Liver (tissue), 9 donors: Measurements from ENCODE around the gene MVB12B. TPM values are rescaled to one million over a fixed set of nuclear protein-coding genes. Genes with fewer than 3 reads are reported as not detected.

ENCODE experiments used
- DNase-seq: peaks from one replicate; pipeline ENCODE4 v3.0.0-alpha.2; 2017; ENCODE audit warnings: low spot score
- H3K27ac ChIP-seq, 2 donors: one replicate each; pipeline ENCODE4 v1.7.0; 2013; ENCODE audit warnings: inconsistent platforms in 2 of 2, low read length in 2 of 2, control low read depth in 1 of 2, low read depth in 1 of 2, mild to moderate bottlenecking in 1 of 2
- H3K27me3 ChIP-seq, 4 donors: one replicate each; pipeline versions ENCODE4 v1.6.1 to v1.7.0; 2013; ENCODE audit warnings: low read length in 3 of 4, inconsistent platforms in 1 of 4, mild to moderate bottlenecking in 1 of 4, moderate library complexity in 1 of 4; ENCODE audit not compliant: control insufficient read depth in 4 of 4, insufficient read depth in 4 of 4
- H3K36me3 ChIP-seq, 4 donors: one replicate each; pipeline versions ENCODE4 v1.6.1 to v1.7.0; 2013; ENCODE audit warnings: low read length in 3 of 4, mild to moderate bottlenecking in 3 of 4, low read depth in 1 of 4, moderate library complexity in 1 of 4; ENCODE audit not compliant: control insufficient read depth in 4 of 4, insufficient read depth in 3 of 4
- H3K4me1 ChIP-seq, 4 donors: one replicate each; pipeline versions ENCODE4 v1.6.1 to v1.7.0; 2013; ENCODE audit warnings: low read length in 3 of 4, mild to moderate bottlenecking in 3 of 4, moderate library complexity in 1 of 4; ENCODE audit not compliant: control insufficient read depth in 4 of 4, insufficient read depth in 4 of 4
- H3K4me3 ChIP-seq, 3 donors: one replicate each; pipeline versions ENCODE4 v1.6.1 to v1.7.0; 2013; ENCODE audit warnings: low read length in 3 of 3, control low read depth in 1 of 3, low read depth in 1 of 3, mild to moderate bottlenecking in 1 of 3
- H3K9ac ChIP-seq, 2 donors: one replicate each; pipeline ENCODE4 v1.7.0; 2013; ENCODE audit warnings: low read length in 2 of 2, mild to moderate bottlenecking in 2 of 2, moderate library complexity in 2 of 2, control low read depth in 1 of 2, low read depth in 1 of 2
- H3K9me3 ChIP-seq, 4 donors: one replicate each; pipeline versions ENCODE4 v1.6.1 to v1.7.0; 2013; ENCODE audit warnings: low read length in 3 of 4; ENCODE audit not compliant: control insufficient read depth in 4 of 4
- ATF3 ChIP-seq: IDR thresholded peaks from 2 replicates; pipeline ENCODE4 v1.6.1; 2016; ENCODE audit warnings: antibody characterized with exemption
- EGR1 ChIP-seq, 2 donors: IDR thresholded peaks; 2 replicates each; pipeline ENCODE4 v1.6.1; 2016 to 2018; ENCODE audit warnings: antibody characterized with exemption in 2 of 2, low read depth in 2 of 2
- FOXA1 ChIP-seq: IDR thresholded peaks from 2 replicates; pipeline ENCODE4 v1.6.1; 2016; ENCODE audit warnings: antibody characterized with exemption
- FOXA2 ChIP-seq: IDR thresholded peaks from 2 replicates; pipeline ENCODE4 v1.6.1; 2016; ENCODE audit warnings: antibody characterized with exemption
- GABPA ChIP-seq, 2 donors: IDR thresholded peaks in 1 of 2; conservative IDR thresholded peaks in 1 of 2; 2 replicates each; pipeline ENCODE4 v1.6.1; 2016; ENCODE audit warnings: antibody characterized with exemption in 2 of 2, mild to moderate bottlenecking in 1 of 2, moderate library complexity in 1 of 2
- HNF4A ChIP-seq, 2 donors: conservative IDR thresholded peaks; 2 replicates each; pipeline ENCODE4 v1.6.1; 2016; ENCODE audit warnings: antibody characterized with exemption in 2 of 2, mild to moderate bottlenecking in 2 of 2
- HNF4G ChIP-seq: IDR thresholded peaks from 2 replicates; pipeline ENCODE4 v1.6.1; 2016; ENCODE audit warnings: antibody characterized with exemption
- JUND ChIP-seq, 2 donors: IDR thresholded peaks; 2 replicates each; pipeline ENCODE4 v1.6.1; 2016; ENCODE audit warnings: antibody characterized with exemption in 2 of 2
- MAX ChIP-seq: IDR thresholded peaks from 2 replicates; pipeline ENCODE4 v1.6.1; 2016; ENCODE audit warnings: antibody characterized with exemption
- NR2F2 ChIP-seq: IDR thresholded peaks from 2 replicates; pipeline ENCODE4 v1.6.1; 2016; ENCODE audit warnings: antibody characterized with exemption
- RAD21 ChIP-seq, 2 donors: IDR thresholded peaks; 2 replicates each; pipeline ENCODE4 v1.6.1; 2016; ENCODE audit warnings: antibody characterized with exemption in 2 of 2, mild to moderate bottlenecking in 2 of 2
- RXRA ChIP-seq, 2 donors: IDR thresholded peaks; 2 replicates each; pipeline ENCODE4 v1.6.1; 2017 to 2018; ENCODE audit warnings: antibody characterized with exemption in 2 of 2, mild to moderate bottlenecking in 1 of 2
- SP1 ChIP-seq: IDR thresholded peaks from 2 replicates; pipeline ENCODE4 v1.6.1; 2018; ENCODE audit warnings: antibody characterized with exemption, mild to moderate bottlenecking
- TAF1 ChIP-seq: conservative IDR thresholded peaks from 2 replicates; pipeline ENCODE4 v1.6.1; 2016; ENCODE audit warnings: antibody characterized with exemption, mild to moderate bottlenecking
- YY1 ChIP-seq: IDR thresholded peaks from 2 replicates; pipeline ENCODE4 v1.6.1; 2016; ENCODE audit warnings: antibody characterized with exemption, mild to moderate bottlenecking
- ZBTB33 ChIP-seq: IDR thresholded peaks from 2 replicates; pipeline ENCODE4 v1.6.1; 2016; ENCODE audit warnings: antibody characterized with exemption
- WGBS: extraction: QIAGEN DNeasy Blood & Tissue Kit; methylation state at CpG from one replicate; pipeline ENCODE4 v1.1.7; 2013; 5-methylcytosine and 5-hydroxymethylcytosine counted together
- polyA plus RNA-seq, 2 donors: library from polyadenylated mRNA; stranded (reverse) in 1 of 2; unstranded in 1 of 2; fragments of 200-250 nt in 1 of 2; fragments of >200 nt in 1 of 2; fragmentation: Nextera tagmentation in 1 of 2; extraction: Ambion mirVana in 1 of 2; gene quantifications; one replicate each; pipeline versions ENCODE4 v1.2.1 to v1.2.3, GENCODE V29; 2013 to 2015
- total RNA-seq, 2 donors: library from RNA; depleted of rRNA; stranded (reverse); fragments of >200 nt; gene quantifications; one replicate each; pipeline ENCODE4 v1.2.3, GENCODE V29; 2014
- TF ChIP-seq, protein P1 (sequence below): fragments of 150-350 bp; IDR thresholded peaks from 2 replicates; pipeline ENCODE4 v1.5.1; 2017; ENCODE audit warnings: improper control_type of control experiment, low read depth, low read length; ENCODE audit not compliant: missing input control
- TF ChIP-seq, protein P2 (sequence below): IDR thresholded peaks from 2 replicates; pipeline ENCODE4 v1.6.1; 2016; ENCODE audit warnings: antibody characterized with exemption, mild to moderate bottlenecking
- donor health status: healthy.
- donor health status: healthy.
- donor health status: healthy.
- donor health status: healthy.
- donor health status: healthy.

Gene MVB12B
- total and polyA plus RNA-seq, 4 donors: 5.3 to 12.4 (median 8.4) TPM

- DNase-seq: no peak
- Histone ChIP-seq H3K4me1 (no peaks in the 10 kb centered on the region), H3K9me3 (no peaks in the 10 kb centered on the region), H3K27me3 (no peaks in the 10 kb centered on the region), H3K9ac (no peak overlapping the region), H3K4me3 (no peak overlapping the region), H3K27ac (no peak overlapping the region), H3K36me3 (peaks cover 0 to 13% (median 4%) of the 10 kb centered on the region in 4 donors)
- 87% methylated on average over 14 of the region's 14 CpGs for WGBS
- no peak for TF ChIP-seq HNF4G
Measured at GRCh38 chr9:126453156-126453963, 126.7 kb downstream of the MVB12B start.

DNA sequence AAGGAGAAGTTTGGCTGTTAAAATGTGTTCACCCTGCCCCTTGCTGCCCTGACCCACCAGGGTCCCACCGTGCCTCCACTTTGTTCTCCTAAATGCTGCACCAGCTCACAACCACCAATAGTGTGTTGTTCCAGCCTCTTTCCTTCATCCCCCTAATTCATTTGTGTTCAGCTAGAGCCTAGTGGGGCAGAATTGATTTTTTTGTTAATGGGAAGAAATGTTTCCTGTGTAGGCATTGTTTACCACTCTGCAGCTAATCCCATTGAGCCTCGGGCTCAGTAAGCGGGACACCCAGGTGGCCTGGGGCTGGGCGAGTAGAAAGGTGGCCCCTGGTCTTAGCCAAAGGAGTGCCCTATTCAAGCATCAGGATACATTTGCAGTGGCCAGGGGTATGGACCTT is 127.6 kb downstream of the MVB12B start:
- Histone ChIP-seq H3K36me3 (peaks cover 0 to 13% (median 4%) of the 10 kb centered on the region in 4 donors), H3K4me3 (no peak overlapping the region), H3K27ac (no peak overlapping the region), H3K9me3 (no peaks in the 10 kb centered on the region), H3K27me3 (no peaks in the 10 kb centered on the region), H3K4me1 (no peaks in the 10 kb centered on the region), H3K9ac (no peak overlapping the region)
- TF ChIP-seq FOXA1 (no peak), FOXA2 (no peak), MAX (no peak), SP1 (no peak), EGR1 (IDR thresholded peaks at IDR 0.05; ENCODE audit: low read depth in 2 of 2) (no peak), RAD21 (IDR thresholded peaks at IDR 0.05) (no peak), ATF3 (no peak), ZBTB33 (no peak), HNF4G (no peak), NR2F2 (no peak), RXRA (IDR thresholded peaks at IDR 0.05) (no peak), YY1 (no peak), HNF4A (conservative IDR thresholded peaks at IDR 0.05) (no peak), TAF1 (no peak), GABPA (IDR thresholded peaks at IDR 0.05 in 1 of 2, conservative IDR thresholded peaks at IDR 0.05 in 1 of 2) (no peak), JUND (IDR thresholded peaks at IDR 0.05) (no peak)
- TF ChIP-seq, protein P1, sequence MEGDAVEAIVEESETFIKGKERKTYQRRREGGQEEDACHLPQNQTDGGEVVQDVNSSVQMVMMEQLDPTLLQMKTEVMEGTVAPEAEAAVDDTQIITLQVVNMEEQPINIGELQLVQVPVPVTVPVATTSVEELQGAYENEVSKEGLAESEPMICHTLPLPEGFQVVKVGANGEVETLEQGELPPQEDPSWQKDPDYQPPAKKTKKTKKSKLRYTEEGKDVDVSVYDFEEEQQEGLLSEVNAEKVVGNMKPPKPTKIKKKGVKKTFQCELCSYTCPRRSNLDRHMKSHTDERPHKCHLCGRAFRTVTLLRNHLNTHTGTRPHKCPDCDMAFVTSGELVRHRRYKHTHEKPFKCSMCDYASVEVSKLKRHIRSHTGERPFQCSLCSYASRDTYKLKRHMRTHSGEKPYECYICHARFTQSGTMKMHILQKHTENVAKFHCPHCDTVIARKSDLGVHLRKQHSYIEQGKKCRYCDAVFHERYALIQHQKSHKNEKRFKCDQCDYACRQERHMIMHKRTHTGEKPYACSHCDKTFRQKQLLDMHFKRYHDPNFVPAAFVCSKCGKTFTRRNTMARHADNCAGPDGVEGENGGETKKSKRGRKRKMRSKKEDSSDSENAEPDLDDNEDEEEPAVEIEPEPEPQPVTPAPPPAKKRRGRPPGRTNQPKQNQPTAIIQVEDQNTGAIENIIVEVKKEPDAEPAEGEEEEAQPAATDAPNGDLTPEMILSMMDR: no peak
- TF ChIP-seq, protein P2, sequence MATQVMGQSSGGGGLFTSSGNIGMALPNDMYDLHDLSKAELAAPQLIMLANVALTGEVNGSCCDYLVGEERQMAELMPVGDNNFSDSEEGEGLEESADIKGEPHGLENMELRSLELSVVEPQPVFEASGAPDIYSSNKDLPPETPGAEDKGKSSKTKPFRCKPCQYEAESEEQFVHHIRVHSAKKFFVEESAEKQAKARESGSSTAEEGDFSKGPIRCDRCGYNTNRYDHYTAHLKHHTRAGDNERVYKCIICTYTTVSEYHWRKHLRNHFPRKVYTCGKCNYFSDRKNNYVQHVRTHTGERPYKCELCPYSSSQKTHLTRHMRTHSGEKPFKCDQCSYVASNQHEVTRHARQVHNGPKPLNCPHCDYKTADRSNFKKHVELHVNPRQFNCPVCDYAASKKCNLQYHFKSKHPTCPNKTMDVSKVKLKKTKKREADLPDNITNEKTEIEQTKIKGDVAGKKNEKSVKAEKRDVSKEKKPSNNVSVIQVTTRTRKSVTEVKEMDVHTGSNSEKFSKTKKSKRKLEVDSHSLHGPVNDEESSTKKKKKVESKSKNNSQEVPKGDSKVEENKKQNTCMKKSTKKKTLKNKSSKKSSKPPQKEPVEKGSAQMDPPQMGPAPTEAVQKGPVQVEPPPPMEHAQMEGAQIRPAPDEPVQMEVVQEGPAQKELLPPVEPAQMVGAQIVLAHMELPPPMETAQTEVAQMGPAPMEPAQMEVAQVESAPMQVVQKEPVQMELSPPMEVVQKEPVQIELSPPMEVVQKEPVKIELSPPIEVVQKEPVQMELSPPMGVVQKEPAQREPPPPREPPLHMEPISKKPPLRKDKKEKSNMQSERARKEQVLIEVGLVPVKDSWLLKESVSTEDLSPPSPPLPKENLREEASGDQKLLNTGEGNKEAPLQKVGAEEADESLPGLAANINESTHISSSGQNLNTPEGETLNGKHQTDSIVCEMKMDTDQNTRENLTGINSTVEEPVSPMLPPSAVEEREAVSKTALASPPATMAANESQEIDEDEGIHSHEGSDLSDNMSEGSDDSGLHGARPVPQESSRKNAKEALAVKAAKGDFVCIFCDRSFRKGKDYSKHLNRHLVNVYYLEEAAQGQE: no peak
- DNase-seq: no peak
- WGBS: 94% methylated on average over 4 of the region's 4 CpGs
